Measurements from ENCODE around the gene TMC1. TPM values are rescaled to one million over a fixed set of nuclear protein-coding genes. Genes with fewer than 3 reads are reported as not detected.

TMC1 gene
- total RNA-seq, result 1.3 and 2.4 TPM in 2 replicates

DNA sequence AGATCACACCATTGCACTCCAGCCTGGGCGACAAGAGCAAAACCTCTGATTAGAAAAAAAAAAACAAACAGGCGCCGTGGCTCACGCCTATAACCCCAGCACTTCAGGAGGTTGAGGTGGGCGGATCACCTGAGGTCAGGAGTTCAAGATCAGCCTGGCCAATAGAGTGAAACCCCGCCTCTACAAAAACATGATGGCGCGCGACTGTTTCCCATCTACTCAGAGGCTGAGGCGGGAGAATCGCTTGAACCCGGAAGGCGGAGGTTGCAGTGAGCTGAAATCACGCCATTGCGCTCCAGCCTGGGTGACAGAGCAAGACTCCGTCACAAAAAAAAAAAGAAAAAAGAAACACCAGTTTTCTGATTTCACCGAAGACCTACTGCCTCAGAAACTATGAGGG, at the start of gene TMC1:
TSS of gene TMC1 (plus strand) at position 193 of the 400 bp plus-strand sequence. CDS start 127,041 bp downstream, outside the sequence.

Other genes starting within 250 kb of the TMC1 start
- 95.8 and 113 TPM in 2 replicates for gene ZFAND5, start 156.4 kb upstream of the TMC1 start, total RNA-seq

All from bladder microvascular endothelial cell (primary cell).